Rectal smooth muscle tissue (tissue), 1 donor: ENCODE measurements around the gene TTC9C.
A peak's percentile ranks its signal among the peaks of the same experiment; 100 is the strongest.
"Not testable (repeated sequence)": the region's sequence is repeated elsewhere in the genome, so short reads cannot be mapped to it uniquely, and the experiment has no call there.

ENCODE experiments used
- H3K27ac ChIP-seq: one replicate; pipeline ENCODE4 v1.7.0; 2013; ENCODE audit warnings: low read depth, low read length, inconsistent platforms
- H3K27me3 ChIP-seq: one replicate; pipeline ENCODE4 v1.7.0; 2013; ENCODE audit warnings: low read length; ENCODE audit not compliant: control insufficient read depth, insufficient read depth
- H3K36me3 ChIP-seq: one replicate; pipeline ENCODE4 v1.7.0; 2013; ENCODE audit warnings: low read length; ENCODE audit not compliant: control insufficient read depth, insufficient read depth
- H3K4me1 ChIP-seq: one replicate; pipeline ENCODE4 v1.7.0; 2013; ENCODE audit warnings: low read length; ENCODE audit not compliant: control insufficient read depth, insufficient read depth
- H3K4me3 ChIP-seq: one replicate; pipeline ENCODE4 v1.7.0; 2013; ENCODE audit warnings: low read length
- H3K9ac ChIP-seq: one replicate; pipeline ENCODE4 v1.7.0; 2013; ENCODE audit warnings: low read length

Gene TTC9C

GRCh38 chr11:62715150-62716130 lies 12.8 kb upstream of the TTC9C start:
- no peak overlapping the region for H3K27ac ChIP-seq
- no peaks in the 10 kb centered on the region for H3K4me1 ChIP-seq
- H3K9ac ChIP-seq, result no peak overlapping the region
- no peak overlapping the region for H3K4me3 ChIP-seq
- H3K36me3 ChIP-seq, result peaks cover 55% of the 10 kb centered on the region
- H3K27me3 ChIP-seq, result no peaks in the 10 kb centered on the region

- Histone ChIP-seq H3K36me3 (peaks cover 61% of the 10 kb centered on the region), H3K4me3 (no peak overlapping the region), H3K4me1 (no peaks in the 10 kb centered on the region), H3K27me3 (no peaks in the 10 kb centered on the region), H3K27ac (no peak overlapping the region), H3K9ac (no peak overlapping the region)
Observed at GRCh38 chr11:62716206-62716605, 12.1 kb upstream of the TTC9C start.

- Histone ChIP-seq H3K4me3 (no peak overlapping the region), H3K4me1 (no peaks in the 10 kb centered on the region), H3K36me3 (peaks cover 67% of the 10 kb centered on the region), H3K9ac (no peak overlapping the region), H3K27me3 (no peaks in the 10 kb centered on the region), H3K27ac (no peak overlapping the region)
Observed at GRCh38 chr11:62716816-62717215, 11.5 kb upstream of the TTC9C start.

DNA sequence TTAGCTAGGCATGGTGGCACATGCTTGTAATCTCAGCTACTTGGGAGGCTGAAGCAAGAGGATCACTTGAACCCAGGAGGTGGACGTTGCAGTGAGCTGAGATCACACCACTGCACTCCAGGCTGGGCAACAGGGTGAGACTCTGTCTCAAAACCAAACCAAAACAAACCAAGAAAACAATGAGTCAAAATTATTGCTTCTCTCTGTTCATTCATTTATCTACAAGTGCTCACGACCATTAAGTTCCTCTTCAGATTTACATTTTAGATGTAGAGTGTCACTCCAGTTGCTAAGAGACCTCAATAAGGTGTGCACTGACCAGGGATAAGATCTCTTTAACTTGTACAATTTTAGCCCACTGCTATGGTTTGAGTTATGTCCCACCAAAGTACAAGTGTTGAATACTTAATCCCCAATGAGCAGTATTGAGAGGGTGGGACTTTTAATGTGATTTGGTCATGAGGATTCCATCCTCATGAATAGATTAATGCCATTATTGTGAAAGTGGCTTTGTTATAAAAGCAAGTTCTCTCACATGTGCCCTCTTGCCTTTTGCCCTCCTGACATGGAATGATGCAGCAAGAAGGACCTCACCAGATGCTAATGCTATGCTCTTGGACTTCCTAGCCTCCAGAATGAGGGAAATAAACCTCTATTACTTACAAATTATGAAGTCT lies 8.8 kb upstream of the TTC9C start:
- no peak overlapping the region for H3K9ac ChIP-seq
- no peak overlapping the region for H3K27ac ChIP-seq
- no peaks in the 10 kb centered on the region for H3K27me3 ChIP-seq
- peaks cover 10% of the 10 kb centered on the region for H3K4me1 ChIP-seq
- H3K4me3 ChIP-seq, result no peak overlapping the region
- H3K36me3 ChIP-seq, result peaks cover 70% of the 10 kb centered on the region

DNA sequence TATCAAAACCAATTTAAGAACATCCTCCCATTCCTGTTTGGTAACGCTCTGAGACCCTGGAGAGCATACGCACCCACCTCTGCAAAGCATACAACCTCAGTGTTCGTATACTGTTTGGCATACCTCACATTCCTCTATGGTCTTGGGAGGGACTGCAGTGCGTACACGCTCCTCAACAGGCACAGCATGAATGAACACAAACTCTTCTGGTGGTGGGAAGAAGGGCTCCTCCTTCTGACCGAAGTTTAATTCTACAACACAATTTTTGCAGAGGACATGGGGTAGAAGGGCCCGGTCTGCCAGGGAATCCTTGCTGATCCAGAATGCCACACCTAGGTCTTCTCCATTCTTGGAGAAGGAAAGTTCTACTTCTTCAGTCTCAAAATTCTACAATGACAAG lies 6.3 kb upstream of the TTC9C start:
- Histone ChIP-seq H3K27me3 (no peaks in the 10 kb centered on the region), H3K27ac (no peak overlapping the region), H3K9ac (no peak overlapping the region), H3K4me1 (peaks cover 25% of the 10 kb centered on the region), H3K36me3 (peaks cover 48% of the 10 kb centered on the region), H3K4me3 (no peak overlapping the region)

GRCh38 chr11:62724171-62724570 lies 4.1 kb upstream of the TTC9C start:
- H3K9ac ChIP-seq, result no peak overlapping the region
- no peaks in the 10 kb centered on the region for H3K27me3 ChIP-seq
- H3K4me3 ChIP-seq, result peak overlapping the region; percentile 94
- H3K27ac ChIP-seq, result no peak overlapping the region
- H3K4me1 ChIP-seq, result peaks cover 25% of the 10 kb centered on the region
- H3K36me3 ChIP-seq, result peaks cover 39% of the 10 kb centered on the region

DNA sequence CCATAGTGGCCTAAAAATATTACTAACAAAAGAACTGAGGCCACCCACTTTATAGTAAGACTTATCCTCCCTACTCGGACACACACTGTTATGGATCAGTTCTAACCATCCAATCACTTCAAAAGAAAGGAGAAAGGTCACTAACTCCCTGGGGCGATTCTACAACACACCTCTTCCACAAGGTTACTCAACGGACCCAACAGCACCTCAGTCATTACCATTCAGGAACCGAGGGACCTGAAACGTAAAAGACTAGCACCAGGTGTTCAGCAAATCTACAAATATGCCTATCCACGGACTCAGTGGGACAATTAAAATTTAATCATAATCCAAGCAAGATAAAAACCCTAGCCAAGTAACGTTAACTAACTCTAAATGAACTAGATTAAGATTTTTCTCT lies 2.6 kb upstream of the TTC9C start:
- peak overlapping the region; percentile 94 for H3K4me3 ChIP-seq
- peak overlapping the region; percentile 95 for H3K9ac ChIP-seq
- H3K4me1 ChIP-seq, result peaks cover 31% of the 10 kb centered on the region
- peak overlapping the region; percentile 93 for H3K27ac ChIP-seq
- no peaks in the 10 kb centered on the region for H3K27me3 ChIP-seq
- H3K36me3 ChIP-seq, result peaks cover 27% of the 10 kb centered on the region

DNA sequence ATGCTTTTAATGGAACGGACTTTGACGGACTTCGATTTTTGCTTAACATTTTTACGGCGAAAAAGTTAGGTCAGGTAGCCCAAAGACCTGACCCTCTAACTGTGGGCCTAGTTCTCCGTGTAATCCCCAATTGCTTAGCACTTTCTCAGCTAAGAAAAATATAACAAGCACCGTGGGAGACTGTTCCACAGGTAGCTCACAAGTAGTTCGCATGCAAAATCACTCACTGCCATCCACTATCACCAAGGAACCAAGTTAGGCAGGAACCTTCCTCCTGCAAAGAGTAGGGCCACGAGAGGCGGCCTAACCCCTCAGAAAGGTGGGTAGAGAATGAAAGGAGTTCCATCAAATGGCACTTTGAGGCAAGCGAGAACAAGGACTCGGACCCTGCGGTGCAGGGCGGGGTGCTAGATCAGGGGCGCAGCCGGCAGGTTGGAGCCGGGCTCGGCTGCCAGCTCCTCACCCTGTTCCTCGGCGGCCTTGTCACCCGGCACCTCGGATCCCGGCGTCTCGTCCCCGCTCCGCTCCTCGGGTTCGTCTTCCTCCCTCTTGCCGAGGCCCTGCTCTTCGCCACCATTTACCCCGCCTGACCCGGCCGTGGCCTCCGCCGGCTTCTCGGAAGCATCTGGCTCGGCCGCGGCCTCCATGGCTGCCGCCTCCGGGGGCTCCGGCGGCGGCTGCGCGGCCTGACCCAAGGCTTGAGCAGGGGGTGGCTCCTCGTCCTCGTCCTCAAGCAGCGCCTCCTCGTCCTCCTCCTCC lies 2.0 kb upstream of the TTC9C start:
- H3K27ac ChIP-seq, result peak overlapping the region; percentile 93
- no peaks in the 10 kb centered on the region for H3K27me3 ChIP-seq
- peak overlapping the region; percentile 95 for H3K9ac ChIP-seq
- H3K4me1 ChIP-seq, result peaks cover 31% of the 10 kb centered on the region
- H3K4me3 ChIP-seq, result peak overlapping the region; percentile 94
- H3K36me3 ChIP-seq, result peaks cover 23% of the 10 kb centered on the region

GRCh38 chr11:62726915-62727164 lies 1.4 kb upstream of the TTC9C start:
- Histone ChIP-seq H3K9ac (peak overlapping the region; percentile 95), H3K27me3 (no peaks in the 10 kb centered on the region), H3K4me3 (peak overlapping the region; percentile 94), H3K36me3 (peaks cover 20% of the 10 kb centered on the region), H3K4me1 (peaks cover 31% of the 10 kb centered on the region), H3K27ac (peak overlapping the region; percentile 93)

DNA sequence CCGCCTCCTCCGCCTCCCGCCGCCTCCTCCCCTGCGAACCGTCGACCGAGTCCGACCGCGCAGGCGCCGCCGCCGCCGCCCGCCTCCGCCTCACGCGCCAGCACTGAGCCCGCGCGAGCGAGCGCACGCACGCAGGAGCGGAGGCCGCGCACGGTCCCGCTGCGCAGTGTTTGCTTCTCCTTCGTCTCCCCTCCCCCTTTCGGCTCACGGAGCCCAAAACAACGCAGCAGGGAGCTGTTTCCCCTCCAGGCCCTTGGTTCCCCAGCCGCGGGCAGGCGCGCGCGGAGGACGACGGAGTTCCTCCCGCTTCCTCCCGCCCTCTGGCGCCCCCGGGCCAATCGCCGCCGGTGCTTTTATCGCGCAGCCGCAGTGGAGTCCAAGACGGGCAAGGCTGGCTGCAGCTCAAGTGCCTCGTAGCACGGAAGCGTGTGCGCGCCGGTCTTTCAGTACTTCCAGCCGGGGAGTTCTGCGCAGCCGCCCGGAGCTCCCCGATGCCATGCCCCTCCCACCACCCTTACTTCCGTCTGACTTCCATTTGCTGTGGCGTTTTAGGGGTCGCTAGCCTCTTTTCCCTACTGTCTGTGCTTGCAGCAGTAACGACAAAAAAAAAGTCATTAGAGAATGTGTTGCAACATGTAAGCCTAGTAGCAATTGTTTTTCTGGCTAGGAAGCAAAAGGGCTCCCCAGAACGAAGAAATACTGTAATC lies 968 bp upstream of the TTC9C start, which contains the start of gene HNRNPUL2:
Gene HNRNPUL2, minus strand, starts transcription at position 293 of the 707 bp plus-strand sequence. CDS start 301 bp downstream, outside the sequence.
- Histone ChIP-seq H3K27ac (peak within 1 kb of the TSS; percentile 93), H3K27me3 (no peaks in the 10 kb centered on the region), H3K4me3 (peak within 1 kb of the TSS; percentile 94), H3K9ac (peak within 1 kb of the TSS; percentile 95), H3K4me1 (peaks cover 31% of the 10 kb centered on the region), H3K36me3 (peaks cover 16% of the 10 kb centered on the region)

- Histone ChIP-seq H3K27me3 (no peaks in the 10 kb centered on the region), H3K27ac (peak overlapping the region; percentile 93), H3K4me1 (peaks cover 31% of the 10 kb centered on the region), H3K4me3 (peak overlapping the region; percentile 94), H3K9ac (peak overlapping the region; percentile 82), H3K36me3 (peaks cover 11% of the 10 kb centered on the region)
Observed at GRCh38 chr11:62727872-62728170, 465 bp upstream of the TTC9C start.

DNA sequence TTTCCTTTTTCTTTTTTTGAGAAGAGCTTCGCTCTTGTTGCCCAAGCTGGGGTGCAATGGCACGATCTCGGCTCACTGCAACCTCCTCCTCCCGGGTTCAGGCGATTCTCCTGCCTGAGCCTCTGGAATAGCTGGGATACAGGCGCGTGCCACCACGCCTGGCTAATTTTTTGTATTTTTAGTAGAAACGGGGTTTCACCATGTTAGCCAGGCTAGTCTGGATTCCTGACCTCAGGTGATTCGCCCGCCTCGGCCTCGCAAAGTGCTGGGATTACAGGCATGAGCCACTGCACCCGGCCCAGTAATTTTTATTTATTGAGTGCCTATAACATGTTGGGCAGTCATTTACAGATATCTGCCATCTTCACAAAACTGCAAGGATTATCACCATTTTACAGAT lies 1.8 kb downstream of the TTC9C start:
- not testable (repeated sequence) for H3K27me3 ChIP-seq, H3K36me3 ChIP-seq, H3K27ac ChIP-seq, H3K9ac ChIP-seq
- Histone ChIP-seq H3K4me3 (peak overlapping the region; percentile 48), H3K4me1 (peaks cover 17% of the 10 kb centered on the region)
